GM18861 (cell line): ENCODE data around the gene B4GALT2.

Source experiments
- ATAC-seq: cut with Tn5 transposase; IDR thresholded peaks from one replicate; pipeline ENCODE4 v1.9.1; 2021; ENCODE audit not compliant: unreplicated experiment

B4GALT2 gene

GRCh38 chr1:43983253-43983899 is 4.4 kb downstream of the B4GALT2 start:
- ATAC-seq = no peak

DNA sequence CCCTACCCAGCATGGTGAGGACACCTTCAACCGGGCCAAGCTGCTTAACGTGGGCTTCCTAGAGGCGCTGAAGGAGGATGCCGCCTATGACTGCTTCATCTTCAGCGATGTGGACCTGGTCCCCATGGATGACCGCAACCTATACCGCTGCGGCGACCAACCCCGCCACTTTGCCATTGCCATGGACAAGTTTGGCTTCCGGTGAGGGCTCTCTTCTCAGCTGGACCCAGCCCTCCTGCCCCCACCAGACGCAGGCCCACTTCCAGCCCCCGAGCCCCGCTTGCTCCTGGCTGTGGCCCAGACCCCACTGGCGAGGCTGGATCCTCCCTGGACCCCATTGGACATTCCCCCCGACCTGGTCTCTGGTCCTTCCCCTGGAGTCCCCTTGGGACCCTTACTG is 5.8 kb downstream of the B4GALT2 start:
- ATAC-seq = no peak

- no peak for ATAC-seq
Observed at GRCh38 chr1:43985984-43986595, 7.1 kb downstream of the B4GALT2 start.

- ATAC-seq = no peak
Observed at GRCh38 chr1:43986712-43987111, 7.7 kb downstream of the B4GALT2 start.

GRCh38 chr1:43987159-43987902 is 8.3 kb downstream of the B4GALT2 start:
- no peak for ATAC-seq

- ATAC-seq = no peak
Observed at GRCh38 chr1:43990271-43991199, 11.5 kb downstream of the B4GALT2 start.

DNA sequence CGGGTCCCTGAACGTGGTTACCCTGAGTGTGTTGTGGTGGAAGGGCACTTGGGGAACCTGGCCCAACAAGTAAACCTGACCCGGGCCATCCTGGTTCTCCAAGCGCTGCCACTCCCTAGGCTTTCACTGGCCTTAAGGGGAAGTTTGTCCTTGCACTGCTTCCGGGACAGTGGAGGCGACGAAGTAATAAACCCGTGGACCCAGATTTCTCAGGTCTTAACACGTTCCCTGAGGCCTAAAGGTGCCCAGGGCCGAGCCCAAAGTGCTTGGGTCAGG is 12.1 kb downstream of the B4GALT2 start:
- ATAC-seq = no peak

DNA sequence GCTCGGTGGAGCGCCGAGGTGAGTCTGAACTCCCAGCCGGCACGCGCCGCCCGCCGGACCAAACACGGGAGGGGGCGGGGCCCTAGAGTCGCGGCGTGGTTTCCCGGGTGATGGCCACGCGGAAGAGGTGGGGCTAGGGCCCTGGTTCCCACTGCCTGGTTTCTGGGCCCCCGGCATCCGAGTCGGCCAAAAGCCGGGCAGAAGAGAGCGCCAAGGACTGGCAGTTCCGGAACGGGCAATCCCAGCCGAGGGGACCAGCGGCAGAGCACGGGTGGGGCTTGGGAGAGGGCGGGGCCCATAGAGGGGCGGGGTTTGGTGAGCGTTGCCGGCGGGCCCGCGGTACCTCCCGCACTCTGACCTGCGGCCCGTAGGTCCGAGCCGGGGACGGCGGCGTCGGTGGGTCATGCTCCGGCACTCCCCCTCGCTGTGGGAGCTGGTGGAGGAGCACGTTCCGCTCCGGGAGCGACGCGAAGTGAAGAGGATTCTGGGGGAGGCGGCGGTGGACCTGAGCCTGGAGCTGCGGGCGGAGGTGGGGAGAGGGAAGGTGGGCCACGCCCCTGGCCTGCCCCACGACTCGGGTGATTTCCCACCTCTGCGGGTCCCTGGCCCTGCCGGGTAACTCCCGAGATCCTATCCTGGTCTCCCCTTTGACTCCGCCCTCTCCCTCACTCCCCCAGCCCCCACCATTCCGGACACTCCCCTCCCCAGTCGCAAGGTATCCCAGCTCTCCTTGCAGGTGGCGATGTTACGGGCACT is 12.6 kb downstream of the B4GALT2 start, which contains the start of gene CCDC24:
Gene CCDC24 (plus strand): TSS at position 124 of the 756 bp plus-strand sequence. CDS start 280 bp downstream, at position 404.
- no peak for ATAC-seq

DNA sequence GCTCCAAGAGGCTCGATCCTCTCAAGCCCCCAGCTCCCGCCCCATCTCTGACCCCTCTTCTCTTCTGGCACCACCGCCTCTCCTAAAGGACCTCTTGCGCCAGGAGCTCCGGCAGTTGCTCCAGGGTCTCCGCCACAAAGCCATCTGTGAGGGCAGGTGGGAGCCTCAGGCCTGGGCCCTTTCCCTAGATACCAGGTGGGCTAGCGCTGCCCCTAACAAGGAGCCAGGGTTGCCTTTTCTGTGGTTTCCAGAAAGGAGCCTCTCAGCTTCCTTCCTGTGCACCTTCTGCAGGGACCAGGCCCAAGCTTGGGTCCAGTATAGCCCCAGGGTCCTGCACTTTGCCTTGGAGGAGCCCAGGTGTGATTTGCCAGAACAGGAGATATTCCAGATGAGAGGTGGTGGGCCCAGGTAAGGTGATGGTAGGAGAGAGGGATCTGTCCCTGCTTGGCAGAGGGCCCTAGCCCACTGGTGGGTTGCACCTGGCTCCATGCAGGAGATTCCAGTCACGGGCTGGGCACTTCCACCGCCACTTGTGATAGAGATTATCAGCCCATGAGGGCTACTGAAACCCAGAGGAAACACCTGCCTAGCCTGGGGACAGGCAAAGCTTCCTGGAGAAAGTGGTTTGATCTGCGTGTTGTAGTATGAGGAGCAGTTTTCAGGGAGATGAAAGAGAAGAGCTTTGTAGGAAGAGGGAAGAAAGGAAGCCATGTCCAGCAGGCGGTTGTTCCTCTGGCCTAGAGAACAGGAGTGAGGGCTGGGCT is 13.4 kb downstream of the B4GALT2 start:
- ATAC-seq = no peak

DNA sequence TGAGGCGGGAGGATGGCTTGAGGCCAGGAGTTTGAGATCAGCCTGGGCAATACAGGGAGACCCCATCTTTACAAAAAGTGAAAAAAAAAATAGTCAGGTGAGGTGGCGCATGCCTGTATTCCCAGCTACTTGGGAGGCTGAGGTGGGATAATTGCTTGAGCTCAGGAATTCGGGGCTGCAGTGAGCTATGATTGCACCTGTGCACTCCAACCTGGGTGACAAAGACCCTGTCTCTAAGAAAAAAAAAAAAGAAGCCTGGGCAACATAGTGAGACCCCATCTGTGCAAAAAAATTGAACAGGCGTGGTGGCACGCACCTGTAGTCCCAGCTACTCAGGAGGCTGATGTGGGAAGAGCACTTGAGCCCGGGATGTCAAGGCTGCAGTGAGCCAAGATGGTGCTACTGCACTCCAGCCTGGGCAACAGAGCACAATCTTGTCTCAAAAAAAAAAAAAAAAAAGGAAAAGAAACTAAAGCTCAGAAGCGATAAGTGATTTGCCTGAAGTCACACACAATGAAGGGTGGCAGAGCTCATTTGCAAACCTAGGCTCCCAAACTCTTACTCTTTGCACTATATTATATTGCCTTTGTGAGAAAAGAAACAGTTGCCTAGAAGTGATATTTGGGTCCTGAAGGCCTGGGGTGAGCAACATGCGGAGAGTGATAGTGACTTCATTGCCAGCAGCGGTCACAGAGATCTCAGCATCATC is 14.3 kb downstream of the B4GALT2 start:
- no peak for ATAC-seq

GRCh38 chr1:43994071-43994470 is 15.1 kb downstream of the B4GALT2 start:
- no peak for ATAC-seq

GRCh38 chr1:43994794-43995790 is 16.1 kb downstream of the B4GALT2 start:
- no peak for ATAC-seq

- ATAC-seq = no peak
Observed at GRCh38 chr1:43995984-43996732, 17.1 kb downstream of the B4GALT2 start.

DNA sequence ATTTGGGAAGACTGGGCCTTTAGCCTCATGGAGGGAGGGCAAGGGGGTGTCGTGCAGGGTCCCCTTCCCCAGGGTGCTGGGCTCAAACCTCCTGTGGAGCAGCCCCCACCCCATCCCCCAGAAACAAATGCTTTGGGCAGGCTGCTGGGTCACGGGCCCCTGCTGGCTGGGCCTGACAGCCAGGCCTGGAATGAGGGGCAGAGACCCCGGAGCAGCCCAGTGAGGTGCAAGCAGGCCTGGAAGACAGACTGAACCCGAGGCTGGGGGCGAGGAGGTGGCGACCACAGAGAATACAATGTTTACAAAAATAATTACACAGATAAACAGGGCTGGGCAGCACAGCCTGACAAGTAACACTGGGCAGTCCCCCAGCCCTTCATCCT is 17.7 kb downstream of the B4GALT2 start:
- no peak for ATAC-seq

- no peak for ATAC-seq
Observed at GRCh38 chr1:43997295-43997999, 18.4 kb downstream of the B4GALT2 start.

DNA sequence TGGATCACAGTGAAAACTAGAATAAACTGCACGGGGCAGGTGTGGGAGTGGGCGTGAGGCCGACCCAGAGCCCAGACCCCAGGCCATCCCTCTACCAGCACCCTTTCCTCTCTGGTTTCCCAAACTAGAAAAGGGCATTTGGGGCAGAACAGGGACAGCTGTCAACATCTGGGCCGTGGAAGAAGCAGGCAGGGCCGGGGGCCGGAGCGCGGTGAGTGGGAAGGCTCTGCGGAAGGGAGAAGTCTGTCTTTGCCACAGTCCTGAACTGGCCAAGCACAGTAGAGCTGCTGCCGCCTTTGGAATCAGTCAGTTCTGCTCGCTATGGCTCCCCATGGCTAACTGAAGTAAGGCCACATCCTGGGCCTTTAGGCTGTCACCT is 19.0 kb downstream of the B4GALT2 start:
- no peak for ATAC-seq

- no peak for ATAC-seq
Observed at GRCh38 chr1:43999455-43999854, 20.4 kb downstream of the B4GALT2 start.
